DMS114 treated with DMSO at 0.1 percent for 48 hours (cell line): ENCODE data around the gene PHC2.
A peak's percentile ranks its signal among the peaks of the same experiment; 100 is the strongest.
"Not testable (repeated sequence)": the region's sequence is repeated elsewhere in the genome, so short reads cannot be mapped to it uniquely, and the experiment has no call there.

ENCODE experiments used
- DNase-seq: peaks from one replicate; lab custom pipeline; 2025; ENCODE audit not compliant: unreplicated experiment; lab: John Stamatoyannopoulos, UW

Gene PHC2

GRCh38 chr1:33319949-33320618 lies 110.8 kb downstream of the PHC2 start:
- no peak for DNase-seq

- DNase-seq: no peak
These were observed 111.5 kb downstream of the PHC2 start for GRCh38 chr1:33319186-33319948.

- no peak for DNase-seq
These were observed 112.9 kb downstream of the PHC2 start for GRCh38 chr1:33317946-33318345.

- no peak for DNase-seq
These were observed 113.5 kb downstream of the PHC2 start for GRCh38 chr1:33317354-33317753.

- no peak for DNase-seq
These were observed 114.3 kb downstream of the PHC2 start for GRCh38 chr1:33316601-33317000.

GRCh38 chr1:33314416-33314815 lies 116.5 kb downstream of the PHC2 start:
- no peak for DNase-seq

GRCh38 chr1:33312413-33312749 lies 118.5 kb downstream of the PHC2 start:
- DNase-seq: no peak

GRCh38 chr1:33311706-33312412 lies 119.0 kb downstream of the PHC2 start:
- no peak for DNase-seq

GRCh38 chr1:33310702-33311101 lies 120.2 kb downstream of the PHC2 start:
- DNase-seq: no peak

- not testable (repeated sequence) for DNase-seq
These were observed 121.5 kb downstream of the PHC2 start for GRCh38 chr1:33309351-33309750.

GRCh38 chr1:33307494-33307864 lies 123.4 kb downstream of the PHC2 start:
- DNase-seq: no peak

GRCh38 chr1:33306653-33307493 lies 124.0 kb downstream of the PHC2 start:
- no peak for DNase-seq

GRCh38 chr1:33305816-33306652 lies 124.9 kb downstream of the PHC2 start:
- DNase-seq: no peak

GRCh38 chr1:33305016-33305415 lies 125.9 kb downstream of the PHC2 start:
- no peak for DNase-seq

GRCh38 chr1:33302325-33302724 lies 128.6 kb downstream of the PHC2 start:
- no peak for DNase-seq

- no peak for DNase-seq
These were observed 129.5 kb downstream of the PHC2 start for GRCh38 chr1:33301273-33301984.

GRCh38 chr1:33300673-33301072 lies 130.2 kb downstream of the PHC2 start:
- DNase-seq: no peak

- DNase-seq: no peak
These were observed 131.3 kb downstream of the PHC2 start for GRCh38 chr1:33299461-33300155.

GRCh38 chr1:33298623-33299277 lies 132.1 kb downstream of the PHC2 start:
- peak; percentile 51 for DNase-seq
